ENCODE measurements around the gene THSD4.

GRCh38 chr15:71510763-71511162 is 395.5 kb downstream of the THSD4 start:
- TF ChIP-seq CTCF (IDR thresholded peaks at IDR 0.05) (no peak), POLR2A (IDR thresholded peaks at IDR 0.05) (no peak)
